Measurements from ENCODE around the gene SPDYE6.
A peak's percentile ranks its signal among the peaks of the same experiment; 100 is the strongest.
"Not testable (repeated sequence)": the region's sequence is repeated elsewhere in the genome, so short reads cannot be mapped to it uniquely, and the experiment has no call there.

Gene SPDYE6

DNA sequence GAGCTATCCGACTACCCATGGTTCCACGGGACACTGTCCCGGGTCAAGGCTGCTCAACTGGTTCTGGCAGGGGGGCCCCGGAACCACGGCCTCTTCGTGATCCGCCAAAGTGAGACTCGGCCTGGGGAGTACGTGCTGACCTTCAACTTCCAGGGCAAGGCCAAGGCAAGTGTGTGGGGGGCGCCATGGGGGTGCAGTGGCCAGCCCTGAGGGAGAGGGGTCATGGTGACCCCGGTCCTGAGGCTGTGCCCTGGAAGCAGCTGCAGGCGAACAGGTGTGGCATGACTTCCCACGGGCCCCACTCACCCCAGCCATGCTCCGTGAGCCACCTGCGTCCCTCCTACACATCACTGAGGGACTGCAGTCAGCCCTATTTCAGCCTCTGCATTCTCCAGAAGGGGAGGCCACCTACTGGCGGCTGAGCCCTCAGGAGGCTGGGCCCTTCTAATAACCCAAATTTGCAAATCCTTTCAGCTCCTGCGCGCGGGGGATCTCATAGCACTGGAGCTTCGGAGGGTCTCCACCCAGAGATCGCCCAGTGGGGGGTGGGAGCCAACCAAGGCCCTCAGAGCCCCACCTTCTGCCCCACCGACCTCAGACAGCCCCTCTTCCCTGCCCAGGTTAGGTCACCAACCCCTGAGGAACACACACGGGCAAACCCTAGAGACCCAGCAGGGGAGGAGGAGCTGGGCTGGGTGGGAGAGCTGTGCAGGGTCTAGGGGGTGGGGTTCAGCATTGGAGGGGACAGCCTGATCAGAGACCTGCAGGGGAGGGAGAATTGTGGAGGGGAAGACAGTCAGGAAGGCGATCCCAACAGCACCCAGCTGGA is 38.8 kb downstream of the SPDYE6 start:
- DNase-seq: peak; percentile 33

DNA sequence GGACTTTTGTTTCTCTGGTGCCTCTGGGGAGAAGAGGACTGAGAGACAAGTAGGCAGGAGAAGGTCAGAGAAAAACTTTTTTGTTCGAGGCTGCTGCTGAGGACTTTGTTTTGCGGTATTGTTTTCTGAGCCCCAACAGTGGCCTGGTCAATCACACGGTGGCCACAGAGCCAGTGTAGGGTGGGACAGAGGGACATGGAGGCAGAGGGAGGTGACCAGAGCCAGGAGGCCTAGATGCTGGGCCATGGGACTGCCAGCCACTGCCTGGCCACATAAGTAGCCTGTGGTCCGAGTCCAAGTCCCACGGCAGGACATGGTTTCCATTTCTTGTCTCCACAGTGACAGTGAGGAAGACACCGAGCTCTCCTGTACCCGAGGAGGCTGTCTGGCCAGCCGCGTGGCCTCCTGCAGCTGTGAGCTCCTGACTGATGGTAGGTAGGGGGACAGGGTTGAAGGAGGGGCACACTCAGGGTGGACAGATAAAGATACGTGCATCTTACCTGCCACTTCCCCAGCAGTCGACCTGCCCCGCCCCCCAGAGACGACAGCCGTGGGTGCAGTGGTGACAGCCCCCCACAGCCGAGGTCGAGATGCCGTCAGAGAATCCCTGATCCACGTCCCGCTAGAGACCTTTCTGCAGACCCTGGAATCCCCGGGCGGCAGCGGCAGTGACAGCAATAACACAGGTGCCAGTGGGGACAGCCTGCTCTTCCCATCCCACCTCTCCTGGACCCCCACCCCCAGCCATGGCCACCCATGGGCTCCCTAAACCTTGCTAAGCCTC is 42.1 kb downstream of the SPDYE6 start:
- DNase-seq: no peak

DNA sequence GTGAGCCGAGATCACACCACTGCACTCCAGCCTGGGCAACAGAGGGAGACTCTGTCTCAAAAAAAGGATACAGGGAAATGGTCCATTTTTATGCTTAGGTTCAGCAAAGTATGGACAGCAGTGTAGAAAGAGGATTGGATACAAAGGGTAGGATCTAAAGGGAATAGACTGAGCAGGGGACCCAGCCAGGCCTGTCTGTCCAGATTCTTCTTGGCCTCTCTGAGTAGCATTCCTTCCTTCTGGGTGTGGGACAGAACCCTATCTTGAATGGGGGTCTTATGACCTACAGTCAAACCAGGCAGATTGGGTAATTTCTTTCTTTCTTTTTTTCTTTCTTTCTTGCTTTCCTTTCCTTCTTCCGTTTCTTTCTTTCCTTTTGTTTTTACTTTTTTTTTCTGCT is 43.9 kb downstream of the SPDYE6 start:
- no peak for DNase-seq

DNA sequence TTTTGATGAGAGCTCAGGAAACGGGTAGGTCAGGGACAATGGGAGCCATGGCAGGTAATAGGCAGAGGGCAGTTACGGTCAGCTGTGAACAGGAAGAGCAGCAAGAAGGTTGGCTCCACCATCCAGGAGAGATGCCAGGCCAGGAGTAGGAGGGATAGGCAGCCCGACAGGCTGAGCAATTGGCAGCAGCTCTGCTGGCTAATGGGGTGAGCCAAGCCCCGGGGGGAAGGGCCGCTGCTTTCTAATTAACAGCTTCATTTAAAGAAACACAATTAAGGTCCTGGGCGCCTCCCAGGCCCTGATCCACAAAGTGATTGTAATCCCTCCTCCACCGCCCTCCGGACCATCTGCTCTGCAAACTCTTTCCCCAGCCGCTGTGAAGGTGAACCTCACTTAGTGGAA is 45.8 kb downstream of the SPDYE6 start:
- no peak for DNase-seq

DNA sequence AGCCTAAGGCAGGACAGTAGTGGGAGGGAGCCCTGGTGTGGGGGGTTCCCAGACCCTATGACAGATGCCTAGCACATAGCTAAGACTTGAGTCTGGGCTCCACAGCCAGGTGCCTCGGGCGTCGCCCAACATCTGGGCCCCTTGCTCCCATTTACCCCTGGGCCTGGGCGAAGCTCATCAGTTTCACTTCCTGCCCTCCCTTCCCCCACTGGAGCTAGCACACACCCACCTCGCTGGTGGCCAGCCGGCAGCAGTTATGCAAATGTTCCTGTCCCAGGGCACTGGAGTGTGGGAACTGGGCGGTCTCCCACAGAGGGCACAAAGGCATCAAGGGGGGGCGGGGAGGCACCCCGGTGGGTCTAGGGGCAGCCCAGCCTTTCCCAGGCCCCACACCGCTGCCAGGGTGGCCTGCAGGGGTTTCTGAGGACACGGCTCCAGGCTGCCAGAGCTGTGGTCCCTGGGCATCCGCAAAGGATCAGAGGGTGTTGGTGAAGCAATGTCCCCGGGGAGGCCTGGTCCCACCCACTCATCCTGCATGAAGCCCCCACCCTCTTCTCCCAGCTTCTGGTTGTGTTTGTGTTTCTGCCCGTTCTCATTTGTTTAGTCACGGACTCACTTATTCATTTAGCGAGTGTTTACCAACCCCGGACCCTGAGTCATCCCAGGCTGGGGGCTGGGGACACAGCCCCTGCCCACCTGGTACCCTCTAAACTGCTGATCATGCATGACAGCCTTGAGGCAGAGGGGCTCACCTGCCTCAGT is 49.1 kb downstream of the SPDYE6 start:
- peak; percentile 42 for DNase-seq

DNA sequence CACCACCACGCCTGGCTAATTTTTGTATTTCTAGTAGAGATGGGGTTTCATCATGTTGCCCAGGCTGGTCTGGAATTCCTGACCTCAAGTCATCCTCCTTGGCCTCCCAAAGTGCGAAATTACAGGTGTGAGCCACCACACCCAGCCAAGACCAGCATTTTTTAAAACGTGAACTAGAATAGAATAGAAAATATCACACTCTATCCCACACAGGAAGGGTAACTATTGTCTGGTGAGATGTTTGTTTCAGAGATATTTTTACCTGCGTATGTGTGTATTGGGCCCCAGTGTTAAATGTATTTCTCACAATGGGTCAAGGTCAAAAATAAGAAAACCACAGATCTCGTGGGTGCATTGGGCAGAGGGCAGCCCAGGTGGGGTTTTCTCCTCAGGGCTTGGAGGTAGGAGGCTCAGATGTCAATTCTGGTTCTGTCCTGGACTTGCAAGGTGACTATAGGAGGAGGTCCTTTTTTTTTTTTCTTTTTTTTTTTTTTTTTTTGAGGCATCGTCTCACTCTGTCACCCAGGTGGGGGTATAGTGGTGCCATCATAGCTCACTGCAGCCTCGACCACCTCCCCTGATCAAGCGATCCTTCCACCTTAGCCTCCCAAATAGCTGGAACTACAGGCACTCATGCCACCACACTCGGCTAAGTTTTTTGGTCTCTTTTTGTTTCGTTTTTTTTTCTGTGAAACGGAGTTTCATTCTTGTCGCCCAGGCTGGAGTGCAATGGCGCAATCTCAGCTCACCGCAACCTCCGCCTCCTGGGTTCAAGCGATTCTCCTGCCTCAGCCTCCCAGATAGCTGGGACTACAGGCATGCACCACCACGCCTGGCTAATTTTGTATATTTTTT is 50.6 kb downstream of the SPDYE6 start:
- no peak for DNase-seq

DNA sequence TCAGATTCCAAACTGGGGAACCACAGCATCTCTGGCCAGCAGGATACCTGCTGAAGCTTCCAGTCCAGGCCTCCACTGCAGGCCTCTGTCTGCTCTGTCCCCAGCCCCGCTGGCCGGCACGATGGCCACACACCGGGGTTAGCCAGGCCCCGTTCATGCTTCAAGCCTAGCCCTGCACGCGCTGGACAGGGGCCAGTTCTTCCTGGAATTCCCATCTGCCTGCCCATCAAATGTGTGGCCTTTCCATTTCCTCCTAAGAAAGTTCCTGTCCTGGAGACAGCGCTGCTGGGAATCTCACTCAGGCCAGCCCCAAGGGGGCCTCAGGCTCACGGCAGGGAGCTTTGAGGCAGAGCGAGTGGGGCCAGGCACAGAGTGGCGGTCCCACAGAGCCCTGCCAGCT is 51.6 kb downstream of the SPDYE6 start:
- no peak for DNase-seq

DNA sequence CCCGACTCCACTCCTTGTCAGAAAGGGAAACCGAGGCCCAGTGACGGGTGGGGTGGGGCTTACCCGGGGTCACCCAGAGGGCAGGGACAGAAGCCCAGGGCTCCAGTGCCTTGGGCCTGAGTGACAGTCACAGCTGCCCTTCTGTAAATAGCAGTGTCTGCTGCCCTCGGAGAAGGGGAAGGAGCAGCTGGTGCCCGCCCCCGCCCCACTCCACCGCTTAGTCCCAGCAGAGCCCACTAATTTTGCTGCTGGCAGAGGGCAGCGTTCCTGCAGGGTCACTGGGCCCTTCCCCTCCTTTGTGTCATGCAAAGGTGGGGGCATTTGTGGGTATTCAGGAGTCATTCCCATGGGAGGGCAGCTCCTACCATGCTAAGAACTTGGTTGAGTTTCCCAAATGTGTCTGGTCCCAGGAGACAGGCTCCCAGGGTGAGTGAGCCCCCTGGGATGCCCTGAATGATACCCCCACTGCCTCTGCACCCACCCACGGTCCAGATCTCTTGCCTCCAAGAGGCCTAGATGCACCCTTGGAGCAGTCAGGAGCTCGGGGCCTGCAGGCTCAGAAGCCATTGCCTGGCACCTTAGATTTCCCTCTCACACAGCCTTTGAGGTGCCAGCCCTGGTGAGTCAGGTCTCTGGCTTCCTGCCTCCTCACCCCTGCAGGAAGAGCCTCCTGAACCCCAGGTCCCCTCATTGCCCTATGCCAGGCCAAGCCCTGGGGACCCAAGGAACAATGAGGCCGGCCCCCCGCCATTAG is 52.4 kb downstream of the SPDYE6 start:
- peak; percentile 67 for DNase-seq

DNA sequence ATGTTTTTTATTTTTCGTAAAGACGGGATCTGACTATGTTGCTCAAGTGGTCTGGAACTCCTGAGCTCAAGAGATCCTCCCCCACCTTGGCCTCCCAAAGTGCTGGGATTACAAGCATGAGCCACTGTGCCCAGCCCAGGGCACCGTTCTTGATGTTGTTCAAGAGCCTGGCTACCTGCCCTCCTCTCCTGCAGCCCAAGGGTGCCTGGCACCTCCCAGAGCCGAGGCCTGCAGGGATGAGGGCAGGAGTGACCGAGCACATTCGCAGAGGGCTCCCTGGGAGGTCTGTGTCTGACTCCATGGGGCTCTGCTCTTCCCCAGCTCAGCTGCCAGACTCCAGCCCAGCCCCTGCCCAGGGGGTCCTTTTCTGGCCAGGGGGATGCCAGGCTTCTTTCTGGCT is 54.2 kb downstream of the SPDYE6 start:
- no peak for DNase-seq

DNA sequence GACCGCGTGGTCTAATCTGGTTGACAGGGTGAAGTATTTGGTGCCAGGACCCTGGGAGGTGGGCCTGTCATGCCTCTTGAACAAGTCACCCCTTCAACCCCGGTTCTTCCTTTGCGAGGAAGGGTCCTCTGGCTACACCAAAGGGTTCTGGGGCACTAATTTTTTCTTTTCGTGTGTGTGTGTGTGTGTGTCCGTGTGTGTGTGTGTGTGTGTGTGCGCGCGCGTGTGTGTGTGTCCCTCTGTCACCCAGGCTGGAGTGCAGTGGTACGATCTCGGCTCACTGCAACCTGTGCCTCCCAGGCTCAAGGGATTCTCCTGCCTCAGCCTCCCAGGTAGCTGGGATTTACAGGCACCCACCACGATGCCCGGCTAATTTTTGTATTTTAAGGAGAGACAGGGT is 54.9 kb downstream of the SPDYE6 start:
- not testable (repeated sequence) for DNase-seq

DNA sequence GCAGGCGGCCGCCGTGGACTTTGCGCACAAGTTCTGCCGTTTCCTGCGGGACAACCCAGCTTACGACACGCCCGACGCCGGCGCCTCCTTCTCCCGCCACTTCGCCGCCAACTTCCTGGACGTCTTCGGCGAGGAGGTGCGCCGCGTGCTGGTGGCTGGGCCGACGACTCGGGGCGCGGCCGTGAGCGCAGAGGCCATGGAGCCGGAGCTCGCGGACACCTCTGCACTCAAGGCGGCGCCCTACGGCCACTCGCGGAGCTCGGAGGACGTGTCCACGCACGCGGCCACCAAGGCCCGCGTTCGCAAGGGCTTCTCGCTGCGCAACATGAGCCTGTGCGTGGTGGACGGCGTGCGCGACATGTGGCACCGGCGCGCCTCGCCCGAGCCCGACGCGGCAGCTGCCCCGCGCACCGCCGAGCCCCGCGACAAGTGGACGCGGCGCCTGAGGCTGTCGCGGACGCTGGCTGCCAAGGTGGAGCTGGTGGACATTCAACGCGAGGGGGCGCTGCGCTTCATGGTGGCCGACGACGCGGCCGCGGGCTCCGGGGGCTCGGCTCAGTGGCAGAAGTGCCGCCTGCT is 55.5 kb downstream of the SPDYE6 start:
- no peak for DNase-seq

DNA sequence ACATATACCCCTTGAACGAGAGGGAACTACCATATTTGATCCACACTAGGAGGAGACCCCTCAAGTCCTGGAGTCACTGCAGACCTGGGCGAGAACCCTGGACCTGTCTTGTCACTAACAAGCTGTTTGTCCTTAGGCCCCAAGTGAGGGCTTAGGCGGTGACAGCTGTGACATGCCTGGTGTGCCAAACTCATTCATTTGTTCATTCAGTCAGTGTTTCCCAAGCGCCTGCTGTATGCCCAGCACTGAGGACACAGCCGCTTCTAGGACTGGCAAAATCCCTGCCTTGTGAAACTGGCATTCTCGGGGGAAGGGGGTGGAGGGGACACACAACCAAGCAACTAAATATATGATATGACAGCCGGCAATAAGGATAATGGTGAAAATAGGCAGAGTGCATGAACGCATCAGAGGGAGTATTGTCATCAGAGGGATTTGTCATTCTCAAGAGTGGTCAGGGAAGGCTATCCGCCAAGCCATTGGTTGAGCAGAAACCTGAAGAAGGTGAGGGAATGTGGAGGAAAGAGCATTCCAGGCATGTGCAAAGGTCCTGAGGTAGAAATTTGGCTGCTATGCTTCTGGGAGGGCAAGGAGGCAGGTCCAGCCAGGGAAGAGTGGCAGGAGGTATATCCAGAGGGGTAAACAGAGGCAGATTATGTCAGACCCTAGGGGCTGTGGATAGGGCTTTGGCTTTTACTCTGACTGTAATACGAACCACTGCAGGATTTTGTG is 58.6 kb downstream of the SPDYE6 start:
- no peak for DNase-seq

DNA sequence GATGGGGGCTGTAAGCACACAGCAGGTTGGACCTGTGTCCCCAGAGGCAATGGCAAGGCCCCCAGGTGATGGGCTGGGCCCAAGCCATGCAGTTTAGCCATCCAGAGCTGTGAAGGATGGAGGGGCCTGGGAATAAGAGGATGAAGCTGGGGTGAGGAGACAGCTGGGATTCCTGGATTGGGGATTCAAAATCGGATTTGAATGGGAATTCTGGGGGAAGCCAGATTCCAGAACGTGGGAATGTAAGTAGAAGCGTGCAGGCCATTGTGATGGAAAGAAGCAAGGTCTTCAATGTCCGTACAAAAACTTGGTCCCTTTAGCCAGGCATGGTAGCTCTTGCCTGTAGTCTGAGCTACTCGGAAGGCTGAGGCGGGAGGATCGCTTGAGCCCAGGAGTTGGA is 59.7 kb downstream of the SPDYE6 start:
- no peak for DNase-seq

DNA sequence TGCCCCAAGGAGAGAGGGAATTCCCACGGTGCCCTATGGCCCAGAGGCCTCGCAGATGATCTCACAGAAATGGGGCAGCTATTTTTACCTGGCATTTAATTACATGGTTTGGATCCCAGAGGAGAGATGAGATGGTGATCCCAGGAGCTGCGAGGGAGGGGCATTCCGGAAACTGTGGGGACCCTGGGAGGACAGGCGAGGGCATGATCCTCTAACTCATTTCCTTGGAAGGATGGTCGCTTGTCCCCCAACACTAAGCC is 60.1 kb downstream of the SPDYE6 start:
- no peak for DNase-seq
